A673 (cell line): ENCODE results near the gene EGLN1. TPM values are rescaled to one million over a fixed set of nuclear protein-coding genes. Genes with fewer than 3 reads are reported as not detected.

Experiments
- BruUV-seq: library from RNA; stranded (reverse); fragments of 400-500 nt; replicated peaks from 2 replicates; lab custom pipeline; 2021; lab: Mats Ljungman, UMichigan
- CTCF ChIA-PET: fragments of 300-600 bp; sonication (Branson Sonifier 250); formaldehyde crosslinking; loops from one replicate; lab custom pipeline; 2022; ENCODE audit warnings: antibody characterized with exemption; lab: Charles Lee
- POLR2A ChIA-PET: fragments of 300-600 bp; sonication (Branson Sonifier 250); formaldehyde crosslinking; loops from one replicate; lab custom pipeline; 2022; ENCODE audit warnings: antibody characterized with exemption; ENCODE audit not compliant: low non-redundant PET; lab: Charles Lee
- DNase-seq: peaks from one replicate; pipeline ENCODE4 v3.0.0-alpha.2; 2015; ENCODE audit warnings: low spot score
- H3K27ac ChIP-seq: fragments of 200-600 bp; sonication (generic); 2 replicates; pipeline ENCODE4 v1.5.1; 2016; ENCODE audit warnings: mixed run types, low read depth, mild to moderate bottlenecking, mixed read lengths, antibody characterized with exemption, low read length; ENCODE audit not compliant: poor library complexity, severe bottlenecking
- H3K27me3 ChIP-seq: fragments of 200-600 bp; sonication (generic); replicated peaks from 2 replicates; pipeline ENCODE4 v1.6.1; 2017; ENCODE audit warnings: mixed run types, low read depth, mild to moderate bottlenecking, mixed read lengths, antibody characterized with exemption, low read length; ENCODE audit not compliant: insufficient read depth, poor library complexity
- H3K36me3 ChIP-seq: fragments of 200-600 bp; sonication (generic); 2 replicates; pipeline ENCODE4 v1.6.1; 2016; ENCODE audit warnings: mixed run types, mild to moderate bottlenecking, mixed read lengths, antibody characterized with exemption, low read length; ENCODE audit not compliant: insufficient read depth, poor library complexity, severe bottlenecking
- H3K4me1 ChIP-seq: fragments of 200-600 bp; sonication (generic); 2 replicates; pipeline ENCODE4 v1.6.1; 2017; ENCODE audit warnings: mixed run types, mild to moderate bottlenecking, mixed read lengths, antibody characterized with exemption, low read length; ENCODE audit not compliant: insufficient read depth, poor library complexity, severe bottlenecking
- H3K4me3 ChIP-seq: fragments of 200-600 bp; sonication (generic); 2 replicates; pipeline ENCODE4 v1.5.1; 2016; ENCODE audit warnings: low read depth, mixed run types, mild to moderate bottlenecking, mixed read lengths, low read length; ENCODE audit not compliant: poor library complexity, severe bottlenecking
- H3K9me3 ChIP-seq: fragments of 200-600 bp; sonication (generic); 2 replicates; pipeline ENCODE4 v1.6.1; 2016; ENCODE audit warnings: mixed run types, low read depth, mild to moderate bottlenecking, mixed read lengths, antibody characterized with exemption, low read length; ENCODE audit not compliant: poor library complexity, severe bottlenecking
- CTCF ChIP-seq: fragments of 300-800, 200-600 bp; sonication (generic); conservative IDR thresholded peaks from 2 replicates; pipeline ENCODE4 v1.5.1; 2017; ENCODE audit warnings: low read depth, mild to moderate bottlenecking, antibody characterized with exemption, low read length, moderate library complexity, mixed read lengths
- EZH2 ChIP-seq: fragments of 200-600 bp; sonication (generic); IDR thresholded peaks from 2 replicates; pipeline ENCODE4 v1.6.1; 2017; ENCODE audit warnings: borderline replicate concordance, low read depth, mild to moderate bottlenecking, mixed read lengths, antibody characterized with exemption, low read length; ENCODE audit not compliant: poor library complexity, severe bottlenecking
- intact Hi-C: fragments of 100-400 bp; cut with micrococcal nuclease; formaldehyde crosslinking; loops from one replicate; pipeline ENCODE4 v1.10.0; 2022; ENCODE audit not compliant: unreplicated experiment
- total RNA-seq: library from RNA; stranded (reverse); gene quantifications from 2 replicates; pipeline ENCODE4 v1.2.3, GENCODE V29; 2021

Gene EGLN1
- total RNA-seq, 1 experiment from 2014 or later = 30.4 TPM

GRCh38 chr1:231359113-231359512 is 63.0 kb downstream of the EGLN1 start:
- Histone ChIP-seq H3K9me3 (no peaks in the 10 kb centered on the region), H3K4me3 (no peak overlapping the region), H3K4me1 (peaks cover 10% of the 10 kb centered on the region), H3K27ac (no peak overlapping the region), H3K36me3 (no peaks in the 10 kb centered on the region), H3K27me3 (no peaks in the 10 kb centered on the region)
- TF ChIP-seq EZH2 (no peak), CTCF (no peak)
- POLR2A ChIA-PET = no interaction called here
- intact Hi-C loops = no loop called here
- CTCF ChIA-PET = no interaction called here
- no TSS peak for BruUV-seq
- no peak for DNase-seq

GRCh38 chr1:231357831-231358354 is 64.2 kb downstream of the EGLN1 start:
- Histone ChIP-seq H3K9me3 (no peaks in the 10 kb centered on the region), H3K4me3 (no peak overlapping the region), H3K27me3 (no peaks in the 10 kb centered on the region), H3K4me1 (no peaks in the 10 kb centered on the region), H3K36me3 (peaks cover 6% of the 10 kb centered on the region), H3K27ac (no peak overlapping the region)
- POLR2A ChIA-PET = no interaction called here
- peak; percentile 80 for DNase-seq
- intact Hi-C loops = loop anchor here (1.0 kb wide), 1 partner anchor 232 kb away; no protein-coding TSS in a partner anchor
- CTCF ChIA-PET = interaction anchor here (1.2 kb wide), 1 partner anchor 226 kb away, joined by 7 read pairs; no protein-coding TSS in a partner anchor
- BruUV-seq = no TSS peak
- TF ChIP-seq CTCF (peak; percentile 81), EZH2 (no peak)

GRCh38 chr1:231357187-231357772 is 64.8 kb downstream of the EGLN1 start:
- H3K9me3 ChIP-seq = no peaks in the 10 kb centered on the region

More at GRCh38 chr1:231357187-231357772, 64.8 kb downstream of the EGLN1 start:
- Histone ChIP-seq H3K36me3 (peaks cover 12% of the 10 kb centered on the region), H3K4me3 (no peak overlapping the region), H3K27me3 (no peaks in the 10 kb centered on the region), H3K4me1 (no peaks in the 10 kb centered on the region), H3K27ac (no peak overlapping the region)
- CTCF ChIA-PET = interaction anchor here (0.6 to 1.2 kb wide), 3 partner anchors 227 to 247 kb away, joined by 3 to 7 read pairs (median 4); no protein-coding TSS in a partner anchor
- BruUV-seq = no TSS peak
- intact Hi-C loops = no loop called here
- TF ChIP-seq CTCF (no peak), EZH2 (no peak)
- DNase-seq = no peak
- POLR2A ChIA-PET = no interaction called here
